GM23248 (cell line): Measurements from ENCODE around the gene LMO2.

Source experiments
- EZH2 ChIP-seq: fragments of 200-600 bp; sonication (generic); IDR thresholded peaks from 2 replicates; pipeline ENCODE4 v1.6.1; 2018; ENCODE audit warnings: antibody characterized with exemption, mild to moderate bottlenecking; ENCODE audit not compliant: insufficient read depth, poor library complexity, severe bottlenecking
- EZH2phosphoT487 ChIP-seq: fragments of 200-600 bp; sonication (generic); IDR thresholded peaks from 2 replicates; pipeline ENCODE4 v1.6.1; 2018; ENCODE audit warnings: antibody characterized with exemption, moderate library complexity, mild to moderate bottlenecking, low read depth; ENCODE audit not compliant: insufficient read depth

DNA sequence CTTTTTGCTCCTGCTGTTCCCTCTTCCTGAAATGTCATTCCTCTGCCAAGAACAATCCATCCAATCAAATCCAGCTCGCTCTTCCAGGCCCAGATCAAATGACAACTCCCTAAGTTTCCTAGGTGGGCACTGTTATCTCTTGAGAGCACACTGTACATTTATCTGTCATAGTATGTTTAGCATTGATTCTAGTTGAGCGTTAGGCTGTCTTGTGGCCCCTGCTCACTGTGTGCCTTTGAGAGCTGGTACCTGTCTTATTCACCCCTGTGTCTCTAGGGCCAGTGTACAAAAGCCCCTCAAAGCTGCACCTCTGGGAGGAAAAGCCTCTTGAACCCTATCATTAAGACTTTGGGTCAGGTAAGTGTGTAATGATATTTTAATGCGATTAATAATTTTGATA, 7.1 kb upstream of the LMO2 start:
- TF ChIP-seq EZH2 (no peak), EZH2phosphoT487 (no peak)
